Progenitor cell of endocrine pancreas (in vitro differentiated cells): ENCODE measurements around the gene FLT3. TPM values are rescaled to one million over a fixed set of nuclear protein-coding genes. Genes with fewer than 3 reads are reported as not detected.

Experiments used
- DNase-seq: peaks from one replicate; pipeline ENCODE4 v3.0.0; 2021; ENCODE audit warnings: low spot score; ENCODE audit not compliant: unreplicated experiment
- H3K27ac Mint-ChIP-seq: 2 replicates; pipeline ENCODE4 v1.8.0; 2021; ENCODE audit warnings: mild to moderate bottlenecking, moderate library complexity, mixed read lengths
- H3K27me3 Mint-ChIP-seq: 2 replicates; pipeline ENCODE4 v1.8.0; 2021; ENCODE audit warnings: mixed read lengths
- H3K36me3 Mint-ChIP-seq: 2 replicates; pipeline ENCODE4 v1.8.0; 2022; ENCODE audit warnings: mixed read lengths; ENCODE audit not compliant: insufficient read depth
- H3K4me1 Mint-ChIP-seq: 2 replicates; pipeline ENCODE4 v1.8.0; 2021; ENCODE audit warnings: low read depth, mixed read lengths
- H3K4me3 Mint-ChIP-seq: 2 replicates; pipeline ENCODE4 v1.8.0; 2021; ENCODE audit warnings: low read depth, mild to moderate bottlenecking, moderate library complexity, mixed read lengths
- H3K9me3 Mint-ChIP-seq: 2 replicates; pipeline ENCODE4 v1.8.0; 2021; ENCODE audit warnings: low read depth, mixed read lengths
- CTCF ChIP-seq: fragments of 200-600 bp; sonication (generic); IDR thresholded peaks from one replicate; pipeline ENCODE4 v1.5.0; 2021; ENCODE audit warnings: antibody characterized with exemption, mild to moderate bottlenecking; ENCODE audit not compliant: unreplicated experiment
- total RNA-seq: library from RNA; stranded (reverse); gene quantifications from 2 replicates; pipeline ENCODE4 v1.2.1, GENCODE V29; 2021

FLT3 gene
- total RNA-seq, 1 donor from 2014 or later, result 0.17 TPM

- Mint-ChIP-seq H3K36me3 (no peaks in the 10 kb centered on the region), H3K27ac (no peak overlapping the region), H3K27me3 (no peaks in the 10 kb centered on the region), H3K4me3 (no peak overlapping the region), H3K9me3 (no peaks in the 10 kb centered on the region), H3K4me1 (no peaks in the 10 kb centered on the region)
- no peak for DNase-seq
- no peak for TF ChIP-seq CTCF
Observed at GRCh38 chr13:28129911-28130693, 29.7 kb upstream of the FLT3 start.

- no peak for TF ChIP-seq CTCF
- Mint-ChIP-seq H3K4me1 (no peaks in the 10 kb centered on the region), H3K36me3 (no peaks in the 10 kb centered on the region), H3K9me3 (no peaks in the 10 kb centered on the region), H3K27me3 (no peaks in the 10 kb centered on the region), H3K27ac (no peak overlapping the region), H3K4me3 (no peak overlapping the region)
- no peak for DNase-seq
Observed at GRCh38 chr13:28128926-28129325, 28.6 kb upstream of the FLT3 start.

GRCh38 chr13:28128030-28128429, 27.7 kb upstream of the FLT3 start:
- Mint-ChIP-seq H3K27ac (no peak overlapping the region), H3K4me3 (no peak overlapping the region), H3K36me3 (no peaks in the 10 kb centered on the region), H3K27me3 (no peaks in the 10 kb centered on the region), H3K9me3 (no peaks in the 10 kb centered on the region), H3K4me1 (no peaks in the 10 kb centered on the region)
- no peak for TF ChIP-seq CTCF
- no peak for DNase-seq

GRCh38 chr13:28121224-28121623, 20.8 kb upstream of the FLT3 start:
- Mint-ChIP-seq H3K36me3 (no peaks in the 10 kb centered on the region), H3K4me3 (no peak overlapping the region), H3K4me1 (no peaks in the 10 kb centered on the region), H3K9me3 (no peaks in the 10 kb centered on the region), H3K27me3 (peaks cover 5% of the 10 kb centered on the region), H3K27ac (no peak overlapping the region)
- TF ChIP-seq CTCF, result no peak
- DNase-seq, result no peak

- Mint-ChIP-seq H3K27me3 (peaks cover 6% of the 10 kb centered on the region), H3K4me3 (no peak overlapping the region), H3K27ac (no peak overlapping the region)
Observed at GRCh38 chr13:28120317-28120716, 19.9 kb upstream of the FLT3 start.

More at GRCh38 chr13:28120317-28120716, 19.9 kb upstream of the FLT3 start:
- no peaks in the 10 kb centered on the region for H3K9me3 Mint-ChIP-seq
- TF ChIP-seq CTCF, result no peak
- no peaks in the 10 kb centered on the region for H3K36me3 Mint-ChIP-seq
- DNase-seq, result no peak
- H3K4me1 Mint-ChIP-seq, result no peaks in the 10 kb centered on the region
